Measurements from ENCODE around the gene ATL3. TPM values are rescaled to one million over a fixed set of nuclear protein-coding genes. Genes with fewer than 3 reads are reported as not detected.
A peak's percentile ranks its signal among the peaks of the same experiment; 100 is the strongest.
"Not testable (repeated sequence)": the region's sequence is repeated elsewhere in the genome, so short reads cannot be mapped to it uniquely, and the experiment has no call there.

ATL3 gene
- total and polyA plus RNA-seq, 2 donors (not counting 1 experiment from before 2014, with no cell fraction given) = 111 to 147 TPM

- Histone ChIP-seq H3K79me2 (ENCODE audit: control insufficient read depth, insufficient read depth, low read length) (no peaks in the 10 kb centered on the region), H3K27me3 (ENCODE audit: control insufficient read depth, insufficient read depth, low read length) (no peaks in the 10 kb centered on the region), H3K27ac (ENCODE audit: insufficient read depth, low read length) (no peak overlapping the region), H3K4me2 (ENCODE audit: extremely low read depth, insufficient read depth, low read length) (no peak overlapping the region), H3K36me3 (ENCODE audit: control insufficient read depth, insufficient read depth, low read length) (no peaks in the 10 kb centered on the region), H3K4me1 (ENCODE audit: control insufficient read depth, extremely low read depth, insufficient read depth, low read length) (no peaks in the 10 kb centered on the region), H2AFZ (ENCODE audit: low read length) (no peak overlapping the region), H3K9ac (ENCODE audit: insufficient read depth, low read length) (no peak overlapping the region), H4K20me1 (ENCODE audit: control insufficient read depth, extremely low read depth, insufficient read depth, low read length) (no peaks in the 10 kb centered on the region), H3K4me3 (replicated peaks in 1 of 4; ENCODE audit: control extremely low read depth in 1 of 4, insufficient read depth in 1 of 4, low read depth in 3 of 4, low read length in 4 of 4) (no peak overlapping the region), H3K9me3 (ENCODE audit: control insufficient read depth, insufficient read depth, low read depth, low read length) (no peaks in the 10 kb centered on the region)
- DNase-seq (ENCODE audit: low read depth in 2 of 2) = peak in 1 of 2 donors; percentile 91
- TF ChIP-seq EZH2 (IDR thresholded peaks at IDR 0.05; ENCODE audit: low read length, missing control alignments) = no peak
- TF ChIP-seq CTCF (conservative IDR thresholded peaks at IDR 0.05 in 1 of 2, IDR thresholded peaks at IDR 0.05 in 1 of 2; ENCODE audit: low read depth in 1 of 2, low read length in 2 of 2) = no peak
Observed at GRCh38 chr11:63608353-63609345, 62.5 kb downstream of the ATL3 start.

DNA sequence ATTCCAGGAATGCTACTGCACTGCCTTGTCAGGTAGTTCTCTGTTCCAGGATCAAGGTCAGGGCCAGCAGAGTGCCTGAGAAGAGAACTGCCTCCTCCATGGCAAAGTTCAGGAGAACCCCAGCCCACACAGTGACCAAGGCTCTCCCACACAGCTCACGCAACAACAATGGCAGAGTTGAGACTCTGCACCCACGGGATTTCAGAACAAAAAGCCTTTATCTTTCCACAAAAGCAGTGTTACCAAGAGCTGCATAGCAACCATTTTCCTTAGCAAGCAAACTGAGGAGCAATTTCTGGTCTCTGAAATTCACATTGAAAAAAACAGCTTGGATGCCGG, 68.0 kb downstream of the ATL3 start:
- Histone ChIP-seq H3K9ac (ENCODE audit: insufficient read depth, low read length) (no peak overlapping the region), H4K20me1 (ENCODE audit: control insufficient read depth, extremely low read depth, insufficient read depth, low read length) (no peaks in the 10 kb centered on the region), H3K27me3 (ENCODE audit: control insufficient read depth, insufficient read depth, low read length) (no peaks in the 10 kb centered on the region), H3K4me1 (ENCODE audit: control insufficient read depth, extremely low read depth, insufficient read depth, low read length) (no peaks in the 10 kb centered on the region), H3K9me3 (ENCODE audit: control insufficient read depth, insufficient read depth, low read depth, low read length) (no peaks in the 10 kb centered on the region), H2AFZ (ENCODE audit: low read length) (no peak overlapping the region), H3K36me3 (ENCODE audit: control insufficient read depth, insufficient read depth, low read length) (no peaks in the 10 kb centered on the region), H3K4me2 (ENCODE audit: extremely low read depth, insufficient read depth, low read length) (no peak overlapping the region), H3K27ac (ENCODE audit: insufficient read depth, low read length) (no peak overlapping the region), H3K79me2 (ENCODE audit: control insufficient read depth, insufficient read depth, low read length) (no peaks in the 10 kb centered on the region), H3K4me3 (replicated peaks in 1 of 4; ENCODE audit: control extremely low read depth in 1 of 4, insufficient read depth in 1 of 4, low read depth in 3 of 4, low read length in 4 of 4) (no peak overlapping the region)
- TF ChIP-seq EZH2 (IDR thresholded peaks at IDR 0.05; ENCODE audit: low read length, missing control alignments) (no peak), CTCF (conservative IDR thresholded peaks at IDR 0.05 in 1 of 2, IDR thresholded peaks at IDR 0.05 in 1 of 2; ENCODE audit: low read depth in 1 of 2, low read length in 2 of 2) (no peak)
- DNase-seq (ENCODE audit: low read depth in 2 of 2) = peak in 1 of 2 donors; percentile 52

GRCh38 chr11:63602290-63603179, 68.6 kb downstream of the ATL3 start:
- H2AFZ ChIP-seq (ENCODE audit: low read length); H3K4me2 ChIP-seq (ENCODE audit: extremely low read depth, insufficient read depth, low read length); H3K27ac ChIP-seq (ENCODE audit: insufficient read depth, low read length); H3K79me2 ChIP-seq (ENCODE audit: control insufficient read depth, insufficient read depth, low read length); H3K4me3 ChIP-seq (replicated peaks in 1 of 4; ENCODE audit: control extremely low read depth in 1 of 4, insufficient read depth in 1 of 4, low read depth in 3 of 4, low read length in 4 of 4); H3K27me3 ChIP-seq (ENCODE audit: control insufficient read depth, insufficient read depth, low read length); H3K4me1 ChIP-seq (ENCODE audit: control insufficient read depth, extremely low read depth, insufficient read depth, low read length); H3K36me3 ChIP-seq (ENCODE audit: control insufficient read depth, insufficient read depth, low read length); H3K9ac ChIP-seq (ENCODE audit: insufficient read depth, low read length); H3K9me3 ChIP-seq (ENCODE audit: control insufficient read depth, insufficient read depth, low read depth, low read length); H4K20me1 ChIP-seq (ENCODE audit: control insufficient read depth, extremely low read depth, insufficient read depth, low read length): not testable (repeated sequence)
- DNase-seq (ENCODE audit: low read depth in 2 of 2) = peak; percentile 47 to 84
